NCI-H2196 (cell line): ENCODE results near the gene SIGLEC9.

Experiments
- DNase-seq: peaks from one replicate; lab custom pipeline; 2025; ENCODE audit not compliant: unreplicated experiment; lab: John Stamatoyannopoulos, UW

Gene SIGLEC9

DNA sequence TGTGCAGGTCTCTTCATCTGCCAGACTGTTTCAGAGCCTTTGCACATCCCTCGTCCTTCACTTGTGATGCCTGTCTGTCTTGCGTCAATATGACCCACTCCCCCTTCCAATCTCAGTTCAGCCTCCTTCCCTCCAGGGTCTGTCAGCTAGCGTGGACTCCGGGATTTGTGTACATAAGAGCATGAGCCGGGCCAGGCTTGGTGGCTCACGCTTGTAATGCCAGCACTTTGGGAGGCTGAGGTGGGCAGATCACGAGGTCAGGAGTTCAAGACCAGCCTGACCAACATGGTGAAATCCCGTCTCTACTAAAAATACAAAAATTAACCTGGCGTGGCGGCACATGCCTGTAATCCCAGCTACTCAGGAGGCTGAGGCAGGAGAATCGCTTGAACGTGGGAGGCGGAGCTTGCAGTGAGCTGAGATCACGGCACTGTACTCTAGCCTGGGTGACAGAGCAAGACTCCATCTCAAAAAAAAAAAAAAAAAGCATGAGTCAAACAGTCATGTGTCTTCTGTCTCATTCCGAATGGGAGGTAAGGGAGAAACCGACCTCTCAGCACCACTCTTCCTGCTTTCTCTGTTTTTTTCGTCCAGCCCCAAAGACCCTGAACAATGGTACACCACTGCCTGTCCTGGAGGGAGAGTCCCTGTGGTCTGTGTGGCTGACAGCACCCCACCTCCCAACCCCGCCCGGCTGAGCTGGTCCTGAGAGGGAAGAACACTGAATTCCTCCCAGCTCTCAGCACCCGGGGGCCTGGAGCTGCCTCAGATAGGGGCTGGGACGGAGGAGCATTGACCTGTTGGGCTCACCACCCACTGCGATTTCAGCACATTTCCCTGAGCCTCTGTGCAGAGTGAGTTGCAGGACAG, 2.4 kb upstream of the SIGLEC9 start:
- no peak for DNase-seq

DNA sequence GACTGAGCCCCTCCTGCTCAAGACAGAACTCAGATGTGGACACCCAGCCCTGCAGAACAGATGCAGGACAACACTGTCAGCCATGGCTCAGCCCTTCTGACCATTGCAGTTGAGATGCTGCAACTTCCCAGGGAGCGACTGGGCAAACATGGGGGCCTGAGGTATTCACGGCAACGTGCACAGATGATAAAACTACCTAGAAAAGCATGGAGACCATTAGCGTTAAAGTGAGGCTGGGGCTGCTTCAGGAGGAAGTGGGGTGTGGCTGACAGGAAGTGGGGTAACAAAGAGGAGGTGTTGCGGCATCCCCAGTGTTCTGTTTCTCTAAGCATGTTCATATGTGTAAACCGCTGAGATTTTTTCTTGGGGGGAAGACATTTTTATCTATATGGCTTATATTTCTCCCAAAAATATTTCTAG, 1.3 kb upstream of the SIGLEC9 start:
- no peak for DNase-seq

DNA sequence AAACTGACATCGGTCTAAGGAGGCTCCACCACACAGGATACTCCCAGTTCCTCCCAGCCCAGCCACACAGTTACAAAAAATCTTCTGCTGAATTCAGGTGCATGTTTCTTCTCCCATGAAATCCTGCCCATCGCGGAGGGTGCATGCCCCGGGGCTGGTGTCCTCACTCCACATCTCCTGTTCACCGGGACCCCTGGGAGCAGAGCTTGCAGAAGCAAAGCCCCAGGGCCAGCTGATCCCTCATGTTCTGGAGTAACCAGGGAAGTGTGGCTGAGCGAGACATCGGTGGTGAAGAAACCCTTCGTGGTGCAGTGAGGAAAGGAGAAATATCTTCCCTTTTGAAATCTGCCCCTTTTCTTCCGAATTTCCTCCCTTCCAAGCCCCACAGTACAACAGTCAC, 904 bp upstream of the SIGLEC9 start:
- no peak for DNase-seq

DNA sequence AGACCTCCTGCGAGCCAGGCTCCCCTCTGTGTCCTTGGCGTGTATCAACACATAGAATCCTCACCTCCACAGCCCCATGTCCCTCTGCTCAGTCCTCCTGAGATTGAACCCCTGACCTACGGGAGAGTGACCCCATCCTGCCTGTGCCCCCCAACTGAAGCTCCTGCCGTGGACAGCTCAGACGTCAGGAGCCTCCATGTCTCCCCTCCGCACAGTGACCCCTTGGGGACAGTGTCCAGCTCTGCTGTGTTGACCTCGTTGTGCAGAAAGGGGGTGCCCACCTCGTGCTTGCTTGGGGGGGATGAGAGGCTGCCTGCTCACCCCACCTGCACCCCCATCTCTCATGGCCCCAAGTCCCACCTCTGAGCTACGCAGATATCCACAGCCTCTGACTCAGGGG, 490 bp upstream of the SIGLEC9 start:
- no peak for DNase-seq

DNA sequence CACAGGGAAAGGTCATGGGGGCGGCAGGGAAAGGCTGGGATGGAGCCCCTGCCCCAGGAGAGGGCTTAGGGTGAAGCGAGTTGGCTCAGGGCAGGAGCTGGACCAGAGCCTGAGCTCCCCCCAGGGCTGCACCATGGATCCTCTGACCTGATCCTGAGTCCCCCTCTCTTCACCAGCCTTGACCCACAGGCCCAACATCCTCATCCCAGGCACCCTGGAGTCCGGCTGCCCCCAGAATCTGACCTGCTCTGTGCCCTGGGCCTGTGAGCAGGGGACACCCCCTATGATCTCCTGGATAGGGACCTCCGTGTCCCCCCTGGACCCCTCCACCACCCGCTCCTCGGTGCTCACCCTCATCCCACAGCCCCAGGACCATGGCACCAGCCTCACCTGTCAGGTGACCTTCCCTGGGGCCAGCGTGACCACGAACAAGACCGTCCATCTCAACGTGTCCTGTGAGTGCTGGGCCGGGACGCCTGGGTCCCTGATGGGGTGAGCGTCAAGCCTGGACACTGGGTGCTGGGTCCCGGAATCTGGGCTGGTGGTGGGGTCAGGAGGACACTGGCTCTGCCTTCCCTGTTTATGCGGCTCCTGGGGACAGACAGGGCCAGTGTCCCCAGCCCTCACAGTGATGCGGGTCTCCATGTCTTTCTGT, 842 bp downstream of the SIGLEC9 start:
- no peak for DNase-seq

DNA sequence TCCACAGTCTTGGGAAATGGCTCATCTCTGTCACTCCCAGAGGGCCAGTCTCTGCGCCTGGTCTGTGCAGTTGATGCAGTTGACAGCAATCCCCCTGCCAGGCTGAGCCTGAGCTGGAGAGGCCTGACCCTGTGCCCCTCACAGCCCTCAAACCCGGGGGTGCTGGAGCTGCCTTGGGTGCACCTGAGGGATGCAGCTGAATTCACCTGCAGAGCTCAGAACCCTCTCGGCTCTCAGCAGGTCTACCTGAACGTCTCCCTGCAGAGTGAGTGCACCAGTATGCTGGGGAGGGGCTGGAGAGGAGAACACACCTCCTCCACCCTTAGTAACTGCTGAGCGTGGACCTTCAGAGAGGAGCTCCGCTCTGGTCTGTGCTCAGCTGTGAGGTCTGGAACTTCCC, 2.3 kb downstream of the SIGLEC9 start:
- DNase-seq, result no peak

DNA sequence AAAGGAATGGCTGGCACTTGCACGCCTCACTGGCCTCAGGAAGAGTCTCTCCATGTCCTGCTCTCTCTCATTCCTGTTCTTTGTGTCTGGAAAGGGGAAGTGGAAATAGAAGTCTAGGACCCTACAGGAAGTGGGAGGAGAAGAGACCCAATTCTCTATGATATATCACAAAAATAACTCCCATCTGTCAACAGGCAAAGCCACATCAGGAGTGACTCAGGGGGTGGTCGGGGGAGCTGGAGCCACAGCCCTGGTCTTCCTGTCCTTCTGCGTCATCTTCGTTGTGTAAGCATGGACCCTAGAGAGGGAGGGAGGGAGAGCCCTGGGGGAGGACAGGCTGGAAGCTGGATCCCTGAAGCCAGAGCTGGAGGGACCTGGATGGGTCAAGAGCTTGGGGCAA, 3.0 kb downstream of the SIGLEC9 start:
- DNase-seq, result no peak

DNA sequence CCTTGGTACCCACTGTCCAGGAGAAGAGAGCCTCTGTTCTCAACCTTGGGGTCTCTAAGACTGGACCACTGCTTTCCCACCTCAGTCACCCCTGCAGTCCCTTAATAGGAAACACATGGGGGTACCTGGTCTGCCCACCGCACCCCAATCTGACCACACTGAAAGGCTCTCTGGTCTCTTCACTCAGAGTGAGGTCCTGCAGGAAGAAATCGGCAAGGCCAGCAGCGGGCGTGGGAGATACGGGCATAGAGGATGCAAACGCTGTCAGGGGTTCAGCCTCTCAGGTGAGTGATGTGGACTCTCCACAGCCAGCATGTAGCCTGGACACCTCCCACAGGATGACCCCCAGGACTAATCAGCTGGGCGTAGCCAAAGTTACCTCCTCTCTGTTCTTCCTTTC, 3.5 kb downstream of the SIGLEC9 start:
- DNase-seq, result no peak

DNA sequence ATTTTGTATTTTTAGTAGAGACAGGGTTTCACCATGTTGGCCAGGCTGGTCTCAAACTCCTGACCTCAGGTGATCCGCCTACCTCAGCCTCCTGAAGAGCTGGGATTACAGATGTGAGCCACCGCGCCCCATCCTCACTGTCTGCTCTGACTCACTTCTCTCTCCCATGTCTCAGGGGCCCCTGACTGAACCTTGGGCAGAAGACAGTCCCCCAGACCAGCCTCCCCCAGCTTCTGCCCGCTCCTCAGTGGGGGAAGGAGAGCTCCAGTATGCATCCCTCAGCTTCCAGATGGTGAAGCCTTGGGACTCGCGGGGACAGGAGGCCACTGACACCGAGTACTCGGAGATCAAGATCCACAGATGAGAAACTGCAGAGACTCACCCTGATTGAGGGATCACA, 5.0 kb downstream of the SIGLEC9 start:
- DNase-seq, result no peak

DNA sequence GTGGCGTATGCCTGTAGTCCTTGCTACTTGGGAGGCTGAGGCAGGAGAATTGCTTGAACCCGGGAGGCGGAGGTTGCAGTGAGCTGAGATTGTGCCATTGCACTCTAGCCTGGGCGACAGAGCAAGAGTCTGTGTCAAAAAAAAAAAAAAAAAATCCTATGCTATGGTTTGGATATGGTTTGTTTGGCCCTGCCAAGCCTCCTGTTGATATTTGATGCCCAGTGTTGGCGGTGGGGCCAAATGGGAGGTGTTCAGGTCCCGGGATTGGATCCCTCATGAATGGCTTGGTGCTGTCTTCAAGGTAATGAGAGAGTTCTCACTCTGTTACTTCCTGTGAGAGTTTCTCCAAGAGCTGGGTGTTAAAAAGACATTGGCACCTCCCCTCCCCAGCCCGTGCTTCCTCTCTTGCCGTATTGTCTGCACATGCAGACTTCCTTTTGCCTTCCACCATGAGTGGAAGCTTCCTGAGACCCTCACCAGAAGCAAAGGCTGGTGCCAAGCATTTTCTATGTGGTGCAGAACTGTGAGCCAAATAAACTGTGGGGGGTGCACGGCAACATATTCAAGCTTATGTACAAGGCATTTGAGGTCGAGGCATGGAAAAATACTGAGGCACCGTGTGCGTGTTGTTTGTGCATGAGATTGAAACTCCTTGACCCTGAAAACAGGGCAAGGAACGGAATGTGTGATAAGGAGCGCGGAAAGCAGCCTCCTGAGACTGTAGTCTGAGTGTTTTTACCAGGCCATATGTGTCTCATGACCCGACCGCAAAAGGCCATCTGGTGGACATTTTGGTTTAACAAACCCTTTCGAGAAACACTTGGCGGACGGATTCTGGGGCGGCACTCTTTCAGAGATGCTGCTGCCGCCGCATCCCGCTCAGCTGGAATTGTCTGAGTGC, 7.3 kb downstream of the SIGLEC9 start:
- DNase-seq, result no peak

DNA sequence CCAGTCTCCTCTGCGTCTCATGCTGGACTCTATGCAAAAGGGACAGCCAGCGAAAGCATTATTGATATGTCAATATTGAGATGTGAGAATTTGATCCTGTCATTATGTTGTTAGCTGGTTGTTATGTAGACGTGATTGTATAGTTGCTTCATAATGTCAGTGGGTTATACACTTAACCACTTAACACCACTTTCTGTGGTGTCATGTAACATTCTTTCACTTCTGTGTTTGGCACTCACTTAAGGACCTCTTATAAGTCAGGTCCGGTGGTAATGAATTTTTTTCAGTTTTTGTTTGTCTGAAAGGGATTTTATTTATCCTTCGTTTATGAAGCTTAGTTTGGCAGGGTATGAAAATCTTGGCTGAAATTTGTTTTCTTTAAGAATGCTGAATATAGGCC, 10.3 kb downstream of the SIGLEC9 start:
- DNase-seq, result no peak

DNA sequence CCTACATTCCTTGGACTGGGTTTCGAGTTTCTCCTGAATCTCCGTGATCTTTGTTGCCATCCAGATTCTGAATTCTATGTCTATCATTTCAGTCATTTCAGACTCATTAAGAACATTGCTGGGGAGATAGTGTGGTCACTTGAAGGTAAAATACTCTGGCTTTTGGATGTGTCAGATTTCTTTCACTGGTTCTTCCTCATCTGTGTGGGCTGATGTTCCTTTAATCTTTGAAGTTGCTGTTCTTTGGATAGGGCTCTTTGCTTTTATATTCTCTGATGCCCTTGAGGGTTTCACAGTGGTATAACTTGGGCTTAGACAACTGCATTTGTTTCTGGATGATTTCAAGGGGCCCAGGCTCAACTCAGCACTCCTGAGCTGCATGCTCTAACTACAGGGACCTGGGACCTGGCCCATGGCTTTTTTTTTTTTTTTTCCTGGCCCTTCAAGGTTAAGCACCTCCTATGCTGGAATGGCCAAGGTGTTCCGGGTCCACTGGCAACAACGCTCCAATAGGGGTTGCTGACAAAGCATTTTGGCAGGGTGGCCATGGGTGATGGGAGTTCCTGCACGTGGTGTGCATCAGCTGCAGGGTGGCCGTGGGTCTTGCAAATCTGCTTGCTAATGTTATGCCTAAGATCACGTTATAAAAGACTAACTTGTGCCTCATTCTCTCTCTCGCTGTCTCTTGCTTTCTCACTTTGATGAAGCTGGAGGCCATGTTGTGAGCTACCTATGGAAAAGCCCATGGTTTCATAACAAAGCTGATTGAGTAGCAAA, 11.5 kb downstream of the SIGLEC9 start:
- no peak for DNase-seq

DNA sequence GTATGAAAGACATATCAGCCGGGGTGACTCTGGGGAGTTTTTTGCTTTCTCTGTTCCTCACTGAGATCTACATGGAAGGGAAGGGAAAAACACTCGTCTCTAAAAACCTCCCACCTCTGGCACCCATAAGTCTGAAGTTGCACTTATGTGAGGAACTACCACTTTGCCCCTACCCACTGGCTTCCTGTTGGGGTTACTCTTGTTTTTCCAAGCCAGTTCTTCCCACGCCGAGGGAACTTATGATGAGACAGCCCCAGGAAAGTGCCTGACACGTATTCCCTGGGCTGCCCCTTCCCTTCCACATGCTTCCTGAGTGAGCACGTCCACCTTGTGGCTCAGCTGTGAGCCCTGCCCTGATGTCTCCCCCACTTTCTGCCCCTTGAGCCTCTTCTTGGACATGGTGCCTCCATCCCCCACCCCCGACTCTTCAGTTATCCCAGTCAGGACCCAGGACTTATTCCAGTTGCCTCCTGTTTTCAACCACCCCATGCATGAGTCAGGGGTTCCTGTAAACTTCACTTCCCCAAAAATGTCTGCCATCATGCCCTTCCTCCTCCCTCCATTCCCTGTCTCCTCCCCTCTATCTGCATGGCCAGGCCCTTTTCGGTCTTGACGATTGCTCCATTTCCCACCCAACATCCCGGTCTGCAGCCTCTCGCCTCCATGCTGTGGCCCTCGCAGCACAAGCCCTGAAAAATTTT, 12.3 kb downstream of the SIGLEC9 start:
- DNase-seq, result no peak

DNA sequence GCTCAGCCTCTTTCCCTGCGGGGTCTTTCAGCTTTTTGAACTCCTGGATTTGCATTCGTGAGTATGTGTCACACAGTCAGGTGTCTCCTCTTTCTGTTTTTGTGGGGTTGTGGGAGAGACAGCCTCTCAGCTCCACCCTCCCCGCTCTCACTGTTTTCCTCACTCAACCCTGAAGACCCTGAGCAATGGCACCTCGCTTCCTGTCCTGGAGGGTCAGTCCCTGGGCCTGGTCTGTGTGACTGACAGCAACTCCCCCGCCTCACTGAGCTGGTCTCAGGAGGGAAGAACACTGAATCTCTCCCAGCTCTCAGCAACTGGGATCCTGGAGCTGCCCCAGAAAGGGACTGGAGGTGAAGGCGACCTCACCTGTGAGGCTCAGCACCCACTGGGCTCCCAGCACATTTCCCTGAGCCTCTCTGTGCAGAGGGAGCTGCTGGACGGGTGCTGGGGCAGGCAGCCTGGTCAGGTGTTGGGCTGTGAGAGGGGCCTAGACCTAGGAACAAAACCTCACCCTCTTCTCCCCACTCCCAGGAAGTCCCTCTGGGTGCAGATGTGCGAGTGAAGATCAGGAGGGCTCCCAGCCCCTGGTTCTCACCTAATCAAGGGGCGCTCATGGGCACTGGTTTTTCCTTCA, 13.2 kb downstream of the SIGLEC9 start:
- DNase-seq, result no peak

DNA sequence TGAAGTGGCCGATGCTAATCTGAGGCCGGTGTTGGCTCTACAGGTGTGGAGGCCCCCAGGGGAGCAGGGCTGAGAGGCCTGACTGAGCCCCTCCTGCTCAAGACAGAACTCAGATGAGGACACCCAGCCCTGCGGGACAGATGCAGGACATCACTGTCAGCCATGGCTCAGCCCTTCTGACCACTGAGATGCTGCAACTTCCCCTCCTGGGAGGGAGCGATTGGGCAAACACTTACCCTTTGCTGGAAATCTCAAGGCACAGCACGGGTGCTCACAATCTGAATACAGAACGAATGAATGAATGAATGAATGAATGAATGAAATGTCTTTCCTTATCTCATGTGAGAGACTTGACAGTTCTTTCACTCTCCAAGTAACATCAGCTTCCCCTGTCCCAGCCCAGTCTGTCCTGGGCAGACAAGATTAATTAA, 13.9 kb downstream of the SIGLEC9 start:
- DNase-seq, result no peak

DNA sequence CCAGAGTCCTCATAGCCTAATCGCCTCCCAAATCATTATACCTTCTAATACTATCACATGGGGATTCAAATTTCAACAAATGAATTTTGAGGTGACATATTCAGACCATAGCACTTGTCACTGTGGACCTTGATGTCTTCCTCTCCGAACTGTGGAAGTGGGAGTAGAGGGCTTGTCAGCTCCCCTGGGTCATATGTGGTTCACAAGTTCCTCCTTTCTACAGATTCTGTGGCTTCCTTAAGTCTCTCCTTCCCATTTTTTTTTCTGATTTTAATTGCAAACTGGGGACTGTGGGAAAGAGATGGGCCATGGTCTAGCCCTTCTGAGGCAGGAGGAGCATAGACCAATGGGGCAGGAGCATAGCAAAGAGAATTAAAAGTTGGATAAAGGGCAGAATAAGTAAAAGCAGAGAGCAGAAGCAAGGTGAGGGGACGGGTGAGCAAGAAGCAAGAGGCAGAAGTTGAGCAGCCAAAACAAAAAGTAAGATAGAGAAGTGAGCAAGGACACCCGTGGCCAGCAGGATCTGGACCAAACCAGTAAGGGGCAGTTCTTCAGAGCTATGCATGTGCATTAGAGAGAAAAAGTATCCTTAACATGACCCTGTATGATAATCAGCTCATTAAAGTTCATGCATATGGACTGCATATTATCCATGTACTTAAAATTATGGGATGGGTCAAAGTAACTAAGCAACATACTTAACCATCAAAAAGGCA, 14.8 kb downstream of the SIGLEC9 start:
- no peak for DNase-seq

DNA sequence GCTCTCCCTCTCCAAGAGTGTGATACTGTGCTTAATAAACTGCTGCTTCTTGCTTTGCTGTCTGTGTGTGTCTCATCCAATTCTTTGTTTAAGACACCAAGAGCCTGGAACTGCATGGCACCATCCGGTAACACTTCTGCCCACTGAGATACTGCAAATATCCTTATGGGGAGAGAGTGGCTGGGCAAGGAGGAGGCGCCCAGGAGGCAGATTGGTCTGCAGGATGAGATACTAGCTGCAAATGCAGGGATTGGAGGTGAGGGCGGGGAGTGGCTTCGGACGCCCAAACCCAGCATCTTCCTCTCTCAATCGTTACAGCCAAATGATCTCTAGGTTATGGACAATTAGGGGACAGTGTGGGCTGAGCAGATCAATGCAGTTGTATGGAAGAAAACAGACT, 15.7 kb downstream of the SIGLEC9 start:
- no peak for DNase-seq

DNA sequence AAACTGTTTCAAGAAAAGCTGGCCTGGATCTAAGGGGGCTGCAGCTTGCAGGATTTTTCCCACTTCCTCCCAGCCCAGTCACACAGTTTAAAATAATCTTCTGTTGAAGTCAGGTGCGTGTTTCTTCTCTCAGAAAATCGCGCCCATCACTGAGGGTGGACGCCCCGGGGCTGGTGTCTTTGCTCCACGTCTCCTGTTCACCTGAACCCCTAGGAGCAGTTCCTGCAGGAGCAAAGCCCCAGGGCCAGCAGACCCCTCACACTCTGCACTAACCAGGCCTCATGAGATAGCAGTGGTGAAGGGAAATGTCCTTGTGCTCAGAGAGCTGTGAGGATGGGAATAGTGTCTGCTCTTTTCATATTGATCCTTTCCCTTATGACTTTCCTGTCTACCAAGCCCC, 16.5 kb downstream of the SIGLEC9 start:
- no peak for DNase-seq

DNA sequence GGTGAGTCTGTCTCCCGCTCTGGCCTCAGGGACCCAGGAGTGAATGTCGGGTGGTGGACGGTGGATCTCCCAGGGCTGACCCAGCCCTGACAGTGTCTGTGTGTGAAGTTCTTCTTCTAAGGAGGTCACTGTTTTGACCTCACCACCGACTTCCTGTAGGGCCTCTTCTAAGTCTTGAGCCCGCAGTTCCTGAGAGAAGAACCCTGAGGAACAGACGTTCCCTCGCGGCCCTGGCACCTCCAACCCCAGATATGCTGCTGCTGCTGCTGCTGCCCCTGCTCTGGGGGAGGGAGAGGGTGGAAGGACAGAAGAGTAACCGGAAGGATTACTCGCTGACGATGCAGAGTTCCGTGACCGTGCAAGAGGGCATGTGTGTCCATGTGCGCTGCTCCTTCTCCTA, 17.4 kb downstream of the SIGLEC9 start, which contains the start of gene SIGLEC7:
Gene SIGLEC7, plus strand, starts transcription at position 183 of the 400 bp plus-strand sequence. Its CDS starts 69 bp downstream, at position 252.
- no peak for DNase-seq
